ENCODE measurements around the gene DDX10. TPM values are rescaled to one million over a fixed set of nuclear protein-coding genes. Genes with fewer than 3 reads are reported as not detected.

The DDX10 gene
- total and polyA plus RNA-seq, 2 of the 8 experiments (the other 6 are each of a cell fraction or from before 2014, with no cell fraction given): 49.2 to 52.2 TPM

GRCh38 chr11:108916290-108916689, 251.4 kb downstream of the DDX10 start:
- FAIRE-seq: no peak
- WGBS, 2 experiments (ENCODE audit: extremely low coverage in 1 of 2, insufficient coverage in 1 of 2, insufficient read length in 1 of 2, insufficient replicate concordance in 2 of 2, low coverage in 1 of 2, low lambda C conversion rate in 2 of 2, missing lambda C conversion rate in 1 of 2): 79% methylated on average over 1 of the region's 1 CpG; no CpG with 5 or more reads in 1 of the 2 experiments

More at GRCh38 chr11:108916290-108916689, 251.4 kb downstream of the DDX10 start:
- H2BK20ac ChIP-seq (ENCODE audit: low read length): no peak overlapping the region
- no peak overlapping the region for H3K4me2 ChIP-seq (ENCODE audit: insufficient read depth in 1 of 2, low read depth in 2 of 2, low read length in 2 of 2)
- H3K4me3 ChIP-seq (ENCODE audit: extremely low read depth in 1 of 4, insufficient read depth in 2 of 4, low read depth in 3 of 4, low read length in 4 of 4): no peak overlapping the region
- POLR2A ChIA-PET (ENCODE audit: partially characterized antibody): no interaction called here
- H3K4me1 ChIP-seq (replicated peaks in 1 of 4; ENCODE audit: control insufficient read depth in 3 of 4, insufficient read depth in 4 of 4, low read length in 3 of 4): no peaks in the 10 kb centered on the region
- H4K5ac ChIP-seq (ENCODE audit: insufficient read length, low read depth, low read length): no peak overlapping the region
- H3K27ac ChIP-seq (ENCODE audit: low read depth, low read length): no peak overlapping the region
- H3K23ac ChIP-seq (ENCODE audit: insufficient read length): no peak overlapping the region
- H2BK120ac ChIP-seq (replicated peaks; ENCODE audit: low read depth, low read length): no peak overlapping the region
- H3K79me1 ChIP-seq (ENCODE audit: low read depth, low read length): no peaks in the 10 kb centered on the region
- no peak overlapping the region for H3K56ac ChIP-seq (replicated peaks; ENCODE audit: insufficient read length, low read depth, low read length)
- H3K4ac ChIP-seq (replicated peaks; ENCODE audit: insufficient read length, low read depth, low read length): no peak overlapping the region
- no peaks in the 10 kb centered on the region for H3K9me3 ChIP-seq (ENCODE audit: insufficient read depth in 2 of 2, low read depth in 1 of 2, low read length in 1 of 2)
- no peak overlapping the region for H4K91ac ChIP-seq (replicated peaks; ENCODE audit: insufficient read length, low read length)
- H4K20me1 ChIP-seq (replicated peaks in 1 of 2; ENCODE audit: control insufficient read depth in 1 of 2, insufficient read depth in 2 of 2, low read length in 2 of 2): no peaks in the 10 kb centered on the region
- H3K23me2 ChIP-seq (ENCODE audit: low read depth, low read length): no peaks in the 10 kb centered on the region
- H3K36me3 ChIP-seq (ENCODE audit: control insufficient read depth in 2 of 4, insufficient read depth in 4 of 4, low read length in 3 of 4): no peaks in the 10 kb centered on the region; a peak in 1 of 8 replicates
- H3K79me2 ChIP-seq (ENCODE audit: control insufficient read depth in 1 of 2, insufficient read depth in 2 of 2, low read length in 2 of 2): no peaks in the 10 kb centered on the region
- H2BK12ac ChIP-seq (ENCODE audit: low read depth, low read length): no peak overlapping the region
- H4K8ac ChIP-seq (ENCODE audit: extremely low read depth, insufficient read depth, low read length): no peak overlapping the region
- H3K9ac ChIP-seq (replicated peaks in 1 of 4; ENCODE audit: extremely low read depth in 1 of 4, low read depth in 3 of 4, low read length in 3 of 4): no peak overlapping the region
- no peak overlapping the region for H2AFZ ChIP-seq (ENCODE audit: low read length)
- no peak overlapping the region for H2BK5ac ChIP-seq (ENCODE audit: low read depth, low read length)
- H2AK5ac ChIP-seq (ENCODE audit: low read depth, low read length): no peak overlapping the region
- TF ChIP-seq CBX5 (IDR thresholded peaks at IDR 0.05; ENCODE audit: low read depth, low read length) (no peak), RFX5 (IDR thresholded peaks at IDR 0.05; ENCODE audit: borderline replicate concordance, low read depth, low read length) (no peak), ASH2L (IDR thresholded peaks at IDR 0.05; ENCODE audit: low read length) (no peak), JUN (IDR thresholded peaks at IDR 0.05; ENCODE audit: low read depth, low read length) (no peak), SIX5 (IDR thresholded peaks at IDR 0.05; ENCODE audit: low read depth, low read length) (no peak), TCF12 (IDR thresholded peaks at IDR 0.05; ENCODE audit: low read depth, low read length) (no peak), TAF1 (IDR thresholded peaks at IDR 0.05; ENCODE audit: low read depth, low read length) (no peak), JUND (IDR thresholded peaks at IDR 0.05; ENCODE audit: low read length) (no peak), MAFK (IDR thresholded peaks at IDR 0.05; ENCODE audit: low read depth, low read length) (no peak), FOSL1 (IDR thresholded peaks at IDR 0.05; ENCODE audit: insufficient read depth, low read depth, low read length) (no peak), E2F6 (IDR thresholded peaks at IDR 0.05) (no peak), MAX (IDR thresholded peaks at IDR 0.05) (no peak)
- no peak overlapping the region for H2BK15ac ChIP-seq (ENCODE audit: low read length)
- H3K18ac ChIP-seq (ENCODE audit: extremely low read depth, low read length): no peak overlapping the region
- no peak for DNase-seq (ENCODE audit: low read depth in 1 of 2, low spot score in 2 of 2)
- CTCF ChIA-PET (ENCODE audit: partially characterized antibody): interaction anchor here (0.6 to 1.6 kb wide), 2 partner anchors 10 to 95 kb away, joined by 3 to 4 read pairs; no protein-coding TSS in a partner anchor
- H3K14ac ChIP-seq (ENCODE audit: insufficient read length): no peak overlapping the region
- H3K27me3 ChIP-seq (replicated peaks in 1 of 4; ENCODE audit: control insufficient read depth in 3 of 4, extremely low read depth in 1 of 4, insufficient read depth in 3 of 4, low read length in 3 of 4): no peaks in the 10 kb centered on the region

Data from H1 (cell line).